ENCODE data around the gene TMEM61.

Gene TMEM61

DNA sequence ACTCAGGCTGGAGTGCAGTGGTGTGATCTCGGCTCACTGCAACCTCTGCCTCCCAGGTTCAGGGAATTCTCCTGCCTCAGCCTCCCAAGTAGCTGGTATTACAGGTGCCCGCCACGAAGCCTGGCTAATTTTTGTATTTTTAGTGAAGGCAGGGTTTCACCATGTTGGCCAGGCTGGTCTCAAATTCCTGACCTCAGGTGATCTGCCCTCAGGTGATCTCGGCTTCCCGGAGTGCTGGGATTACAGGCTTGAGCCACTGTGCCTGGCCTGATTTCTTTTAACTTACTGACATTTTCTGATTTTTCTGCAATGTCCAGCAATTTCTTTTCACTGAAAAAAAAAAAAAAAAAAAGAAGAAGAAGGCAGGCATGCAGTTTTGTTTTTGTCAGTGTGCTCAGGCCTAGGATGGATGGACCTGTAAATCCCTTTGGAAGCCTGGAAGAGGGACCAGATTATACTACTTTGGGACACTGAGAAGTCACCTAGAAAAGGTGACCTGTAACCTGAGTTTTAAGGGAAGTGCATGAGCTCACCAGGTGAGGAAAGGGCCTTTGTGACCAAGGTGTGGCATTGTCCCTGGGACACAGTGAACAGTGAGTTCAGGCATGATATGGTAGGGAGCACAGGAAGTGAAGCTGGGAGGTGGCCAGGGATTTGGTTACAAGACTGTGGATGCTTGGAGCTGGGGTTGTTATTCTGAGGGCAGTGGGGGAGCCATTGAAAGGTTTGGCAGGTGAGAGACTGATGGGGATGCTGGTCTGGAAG, 2.7 kb upstream of the TMEM61 start:
- peaks cover 9% of the 10 kb centered on the region; the same call in 1 of the 2 replicates for H3K27me3 ChIP-seq (ENCODE audit: insufficient read depth, low read length)
- no peaks in the 10 kb centered on the region for H4K20me1 ChIP-seq (ENCODE audit: insufficient read depth, low read length)
- no peak overlapping the region for H3K9ac ChIP-seq (ENCODE audit: low read length)
- H3K27ac ChIP-seq (ENCODE audit: low read depth, low read length, poor library complexity, severe bottlenecking): no peak overlapping the region
- H3K4me1 ChIP-seq (ENCODE audit: insufficient read depth, low read length, severe bottlenecking): no peaks in the 10 kb centered on the region
- H3K9me2 ChIP-seq (ENCODE audit: low read depth, low read length): no peaks in the 10 kb centered on the region
- H3K4me3 ChIP-seq (ENCODE audit: low read depth, low read length, poor library complexity, severe bottlenecking): no peak overlapping the region
- no peak overlapping the region for H2AFZ ChIP-seq (ENCODE audit: low read length)
- H3F3A ChIP-seq (ENCODE audit: insufficient read depth, low read length): no peaks in the 10 kb centered on the region
- H3K4me2 ChIP-seq (ENCODE audit: low read length): no peak overlapping the region
- no peak for TF ChIP-seq EZH2 (IDR thresholded peaks at IDR 0.05; ENCODE audit: borderline replicate concordance, low read length)
- TF ChIP-seq, protein P1, sequence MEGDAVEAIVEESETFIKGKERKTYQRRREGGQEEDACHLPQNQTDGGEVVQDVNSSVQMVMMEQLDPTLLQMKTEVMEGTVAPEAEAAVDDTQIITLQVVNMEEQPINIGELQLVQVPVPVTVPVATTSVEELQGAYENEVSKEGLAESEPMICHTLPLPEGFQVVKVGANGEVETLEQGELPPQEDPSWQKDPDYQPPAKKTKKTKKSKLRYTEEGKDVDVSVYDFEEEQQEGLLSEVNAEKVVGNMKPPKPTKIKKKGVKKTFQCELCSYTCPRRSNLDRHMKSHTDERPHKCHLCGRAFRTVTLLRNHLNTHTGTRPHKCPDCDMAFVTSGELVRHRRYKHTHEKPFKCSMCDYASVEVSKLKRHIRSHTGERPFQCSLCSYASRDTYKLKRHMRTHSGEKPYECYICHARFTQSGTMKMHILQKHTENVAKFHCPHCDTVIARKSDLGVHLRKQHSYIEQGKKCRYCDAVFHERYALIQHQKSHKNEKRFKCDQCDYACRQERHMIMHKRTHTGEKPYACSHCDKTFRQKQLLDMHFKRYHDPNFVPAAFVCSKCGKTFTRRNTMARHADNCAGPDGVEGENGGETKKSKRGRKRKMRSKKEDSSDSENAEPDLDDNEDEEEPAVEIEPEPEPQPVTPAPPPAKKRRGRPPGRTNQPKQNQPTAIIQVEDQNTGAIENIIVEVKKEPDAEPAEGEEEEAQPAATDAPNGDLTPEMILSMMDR (IDR thresholded peaks at IDR 0.05; ENCODE audit: low read length): no peak
- no peaks in the 10 kb centered on the region for H3K36me3 ChIP-seq (ENCODE audit: insufficient read depth, low read length)
- no peaks in the 10 kb centered on the region for H3K9me3 ChIP-seq (ENCODE audit: low read length)
- no peaks in the 10 kb centered on the region for H3K79me2 ChIP-seq (ENCODE audit: insufficient read depth, low read length)

DNA sequence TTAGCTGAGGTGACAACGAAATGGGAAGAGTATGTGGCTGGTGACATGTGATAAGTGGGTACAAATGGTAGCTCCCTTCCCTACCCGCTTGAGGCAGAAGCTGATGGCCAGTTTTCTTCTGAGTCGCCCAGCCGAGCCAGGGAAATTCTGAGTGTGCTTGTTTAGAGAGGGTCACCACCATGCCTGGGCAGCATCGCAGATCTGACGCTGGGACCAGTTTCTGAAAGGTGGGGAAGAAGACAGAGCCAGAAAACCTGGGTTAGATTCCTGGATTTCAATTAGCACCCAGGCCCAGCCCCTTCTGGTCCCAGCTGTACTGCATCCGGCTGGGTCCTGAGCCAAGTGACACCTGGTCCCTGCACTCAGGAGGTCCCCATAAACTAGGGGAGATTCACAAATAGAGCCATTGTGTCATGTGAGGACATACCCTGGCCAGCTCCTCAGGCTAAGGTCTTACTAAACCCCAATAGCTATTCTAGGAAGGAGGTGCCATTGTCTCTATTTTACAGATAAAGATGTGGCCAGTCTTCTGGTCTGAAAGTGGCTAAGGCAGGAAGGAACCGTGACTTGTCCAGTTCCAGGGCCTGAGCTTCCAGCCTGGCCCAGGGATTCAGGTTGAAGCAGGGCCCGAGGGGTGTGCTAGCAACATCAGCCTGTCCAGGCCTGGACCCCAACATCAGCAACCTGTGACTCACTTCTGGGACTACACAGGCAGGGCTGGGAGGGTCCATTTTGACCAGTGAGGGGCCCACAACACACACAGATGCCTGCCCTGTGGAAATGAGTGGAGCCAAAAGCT, 1.7 kb upstream of the TMEM61 start:
- H3K9me2 ChIP-seq (ENCODE audit: low read depth, low read length): no peaks in the 10 kb centered on the region
- H3K79me2 ChIP-seq (ENCODE audit: insufficient read depth, low read length): no peaks in the 10 kb centered on the region
- H3K9me3 ChIP-seq (ENCODE audit: low read length): no peaks in the 10 kb centered on the region
- no peaks in the 10 kb centered on the region for H3F3A ChIP-seq (ENCODE audit: insufficient read depth, low read length)
- no peaks in the 10 kb centered on the region for H3K4me1 ChIP-seq (ENCODE audit: insufficient read depth, low read length, severe bottlenecking)
- H3K4me2 ChIP-seq (ENCODE audit: low read length): no peak overlapping the region
- peaks cover 9% of the 10 kb centered on the region; the same call in 1 of the 2 replicates for H3K27me3 ChIP-seq (ENCODE audit: insufficient read depth, low read length)
- no peak overlapping the region for H2AFZ ChIP-seq (ENCODE audit: low read length)
- H3K9ac ChIP-seq (ENCODE audit: low read length): no peak overlapping the region
- no peak overlapping the region for H3K4me3 ChIP-seq (ENCODE audit: low read depth, low read length, poor library complexity, severe bottlenecking)
- H4K20me1 ChIP-seq (ENCODE audit: insufficient read depth, low read length): no peaks in the 10 kb centered on the region
- no peaks in the 10 kb centered on the region for H3K36me3 ChIP-seq (ENCODE audit: insufficient read depth, low read length)
- H3K27ac ChIP-seq (ENCODE audit: low read depth, low read length, poor library complexity, severe bottlenecking): no peak overlapping the region
- no peak for TF ChIP-seq EZH2 (IDR thresholded peaks at IDR 0.05; ENCODE audit: borderline replicate concordance, low read length)
- TF ChIP-seq, protein P1 (IDR thresholded peaks at IDR 0.05; ENCODE audit: low read length): no peak

DNA sequence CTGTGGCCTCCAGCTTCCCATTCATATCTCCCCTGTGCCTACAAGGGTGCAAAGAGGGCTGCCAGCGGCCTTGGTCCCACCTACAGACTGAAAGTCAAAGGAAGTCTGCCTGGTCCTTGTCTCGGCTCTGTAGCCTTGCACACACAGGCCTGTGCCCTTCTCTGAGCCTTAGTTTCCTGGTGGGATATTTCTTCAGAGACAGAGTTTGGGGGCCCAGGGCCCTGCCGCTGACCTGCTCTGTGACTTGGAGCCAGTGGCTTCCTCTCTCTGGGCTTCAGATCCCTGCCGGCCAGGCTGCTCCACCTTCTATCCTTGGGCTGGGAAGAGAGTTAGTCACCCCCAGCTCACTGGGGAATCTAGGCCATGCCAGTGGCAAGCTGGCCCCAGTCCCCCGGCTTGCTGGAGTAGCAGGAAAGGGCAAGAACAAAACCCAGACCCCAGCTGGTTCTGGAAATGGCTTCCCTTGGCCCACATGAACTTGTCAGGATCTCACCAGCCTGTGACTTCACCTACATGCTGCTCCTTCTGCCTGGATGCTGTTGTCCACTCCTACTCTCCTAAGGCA, 1.0 kb upstream of the TMEM61 start:
- Histone ChIP-seq H3K36me3 (ENCODE audit: insufficient read depth, low read length) (no peaks in the 10 kb centered on the region), H3F3A (ENCODE audit: insufficient read depth, low read length) (no peaks in the 10 kb centered on the region), H3K4me2 (ENCODE audit: low read length) (no peak overlapping the region), H4K20me1 (ENCODE audit: insufficient read depth, low read length) (no peaks in the 10 kb centered on the region), H2AFZ (ENCODE audit: low read length) (no peak overlapping the region), H3K9me2 (ENCODE audit: low read depth, low read length) (no peaks in the 10 kb centered on the region), H3K9ac (ENCODE audit: low read length) (no peak overlapping the region), H3K79me2 (ENCODE audit: insufficient read depth, low read length) (no peaks in the 10 kb centered on the region), H3K4me3 (ENCODE audit: low read depth, low read length, poor library complexity, severe bottlenecking) (no peak overlapping the region), H3K4me1 (ENCODE audit: insufficient read depth, low read length, severe bottlenecking) (no peaks in the 10 kb centered on the region), H3K9me3 (ENCODE audit: low read length) (no peaks in the 10 kb centered on the region), H3K27ac (ENCODE audit: low read depth, low read length, poor library complexity, severe bottlenecking) (no peak overlapping the region), H3K27me3 (ENCODE audit: insufficient read depth, low read length) (peaks cover 9% of the 10 kb centered on the region; the same call in 1 of the 2 replicates)
- TF ChIP-seq, protein P1 (IDR thresholded peaks at IDR 0.05; ENCODE audit: low read length): no peak
- no peak for TF ChIP-seq EZH2 (IDR thresholded peaks at IDR 0.05; ENCODE audit: borderline replicate concordance, low read length)
